Activated T-cell treated with anti-CD3 and anti-CD28 coated beads, Interleukin-2, amount 50 U/mL, for 1 hour (primary cell): ENCODE measurements around the gene SLC6A20.
"Not testable (repeated sequence)": the region's sequence is repeated elsewhere in the genome, so short reads cannot be mapped to it uniquely, and the experiment has no call there.

Source experiments
- DNase-seq: peaks from one replicate; pipeline ENCODE4 v3.0.0-alpha.2; 2020

The SLC6A20 gene

GRCh38 chr3:45754461-45754860 is 41.9 kb downstream of the SLC6A20 start:
- no peak for DNase-seq

GRCh38 chr3:45753095-45753494 is 43.2 kb downstream of the SLC6A20 start:
- no peak for DNase-seq

DNA sequence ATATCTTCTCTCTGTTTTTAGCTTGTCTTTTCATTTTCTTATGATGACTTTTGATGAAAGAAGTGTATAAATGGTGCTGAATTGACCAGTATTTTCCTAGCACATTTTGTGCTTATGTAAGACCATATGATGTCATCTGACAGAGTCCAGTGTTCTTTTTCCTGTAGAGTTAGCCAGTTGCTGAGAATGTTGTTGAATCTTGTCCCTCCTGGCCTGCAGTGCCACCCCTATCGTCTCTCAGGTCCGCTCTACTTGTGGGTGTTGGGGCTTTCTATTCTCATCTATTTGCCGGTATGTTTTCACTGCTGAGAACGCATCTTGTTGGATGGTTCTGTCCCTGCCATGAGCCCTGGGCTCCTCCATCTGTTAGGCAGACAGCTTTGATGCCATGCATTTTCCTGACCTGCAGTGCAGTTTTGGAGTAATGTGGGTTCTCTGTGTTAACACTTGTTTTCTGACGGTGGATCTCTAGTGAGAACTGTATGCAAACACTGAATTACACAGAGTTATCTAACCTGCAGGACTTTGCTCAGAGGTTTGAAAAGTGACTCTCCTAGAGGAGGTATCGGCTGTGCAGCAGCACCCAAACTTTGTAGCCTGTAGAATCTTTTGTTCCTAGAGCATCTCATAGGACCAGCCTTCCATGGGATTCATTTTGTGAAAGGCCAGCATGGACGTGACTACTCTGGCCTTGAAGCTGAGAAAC is 44.6 kb downstream of the SLC6A20 start:
- no peak for DNase-seq

DNA sequence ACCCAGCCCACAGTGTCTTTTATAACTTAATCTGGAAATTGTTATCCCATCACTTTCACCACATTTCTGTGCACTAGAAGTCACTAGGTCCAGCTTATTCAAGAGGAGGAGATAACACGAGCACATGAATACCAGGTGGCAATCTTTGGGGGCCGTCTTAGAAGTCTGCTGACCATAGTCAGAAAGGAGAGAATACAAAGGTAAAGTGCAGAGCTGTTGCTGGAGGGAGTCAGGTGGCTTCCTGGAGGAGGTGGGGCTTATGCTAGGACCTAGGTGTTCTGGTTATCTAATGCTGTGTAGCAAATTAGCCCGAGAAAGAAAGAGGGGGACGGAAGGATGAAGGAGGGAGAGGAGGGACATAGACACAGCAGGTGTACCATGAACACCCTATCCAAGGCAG is 46.5 kb downstream of the SLC6A20 start:
- no peak for DNase-seq

DNA sequence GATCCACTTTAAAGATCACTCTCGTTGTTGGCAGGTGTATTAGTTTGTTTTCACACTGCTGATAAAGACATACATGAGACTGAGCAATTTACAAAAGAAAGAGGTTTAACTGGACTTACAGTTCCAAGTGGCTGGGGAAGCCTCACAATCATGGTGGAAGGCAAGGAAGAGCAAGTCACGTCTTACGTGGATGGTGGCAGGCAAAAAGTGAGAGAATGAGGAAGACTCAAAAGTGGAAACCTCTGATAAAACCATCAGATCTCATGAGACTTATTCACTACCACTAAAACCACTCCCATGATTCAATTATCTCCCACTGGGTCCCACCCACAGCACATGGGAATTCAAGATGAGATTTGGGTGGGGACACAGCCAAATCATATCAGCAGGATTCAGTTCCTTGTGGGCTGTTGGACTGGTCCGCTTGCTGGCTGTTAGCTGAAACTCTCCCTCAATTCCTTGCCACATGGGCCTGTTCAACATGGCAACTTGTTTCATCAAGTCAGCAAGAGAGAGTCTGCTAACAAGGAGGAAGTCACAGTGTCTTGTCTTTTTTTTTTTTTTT is 47.2 kb downstream of the SLC6A20 start:
- not testable (repeated sequence) for DNase-seq

DNA sequence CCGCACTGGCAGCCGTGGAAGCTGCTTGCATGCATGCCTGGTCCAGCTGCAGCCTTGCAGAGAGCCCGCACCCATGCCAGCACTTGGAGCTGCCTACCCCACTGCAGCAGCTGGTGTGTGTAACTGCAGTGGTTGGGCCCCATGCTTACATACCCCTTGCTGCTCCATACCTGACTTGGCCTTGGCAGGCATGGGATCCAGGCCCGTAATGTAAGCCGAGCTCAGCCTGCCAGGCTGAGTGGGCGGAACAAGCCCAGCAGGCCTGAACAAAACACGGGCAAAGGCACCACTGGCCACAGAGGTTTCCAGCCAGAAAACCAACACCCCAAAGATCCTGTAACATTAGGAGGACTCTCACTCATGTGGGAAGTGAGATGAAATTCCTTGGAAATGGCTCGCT is 48.3 kb downstream of the SLC6A20 start:
- DNase-seq: no peak

- DNase-seq: no peak
Measured at GRCh38 chr3:45746777-45747622, 49.3 kb downstream of the SLC6A20 start.

- no peak for DNase-seq
Measured at GRCh38 chr3:45746165-45746776, 50.1 kb downstream of the SLC6A20 start.

DNA sequence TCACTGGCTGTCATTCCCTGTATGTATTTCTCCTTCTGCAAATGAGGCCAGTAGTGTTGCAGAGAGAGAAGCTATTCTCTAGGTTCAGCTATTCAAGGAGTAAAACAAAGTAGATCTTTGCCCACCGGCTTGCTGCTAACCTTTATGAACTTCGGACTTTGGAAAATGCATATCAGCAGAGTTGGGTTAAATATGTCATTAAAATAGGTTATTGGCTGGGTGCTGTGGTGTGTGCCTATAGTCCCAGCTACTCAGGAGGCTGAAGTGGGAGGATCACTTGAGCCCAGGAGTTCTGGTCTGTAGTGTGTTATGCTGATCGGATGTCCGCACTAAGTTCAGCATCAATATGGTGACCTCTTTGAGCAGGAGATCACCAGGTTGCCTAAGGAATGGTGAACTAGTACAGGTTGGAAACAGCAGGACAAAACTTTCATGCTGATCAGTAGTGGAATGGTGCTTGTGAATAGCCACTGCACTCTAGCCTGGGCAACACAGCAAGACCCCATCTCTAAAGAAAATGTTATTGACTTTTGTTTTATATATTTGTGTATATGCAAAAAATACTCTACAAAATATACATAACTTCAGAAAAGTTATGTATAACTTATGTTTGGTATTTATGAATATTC is 53.8 kb downstream of the SLC6A20 start:
- no peak for DNase-seq

DNA sequence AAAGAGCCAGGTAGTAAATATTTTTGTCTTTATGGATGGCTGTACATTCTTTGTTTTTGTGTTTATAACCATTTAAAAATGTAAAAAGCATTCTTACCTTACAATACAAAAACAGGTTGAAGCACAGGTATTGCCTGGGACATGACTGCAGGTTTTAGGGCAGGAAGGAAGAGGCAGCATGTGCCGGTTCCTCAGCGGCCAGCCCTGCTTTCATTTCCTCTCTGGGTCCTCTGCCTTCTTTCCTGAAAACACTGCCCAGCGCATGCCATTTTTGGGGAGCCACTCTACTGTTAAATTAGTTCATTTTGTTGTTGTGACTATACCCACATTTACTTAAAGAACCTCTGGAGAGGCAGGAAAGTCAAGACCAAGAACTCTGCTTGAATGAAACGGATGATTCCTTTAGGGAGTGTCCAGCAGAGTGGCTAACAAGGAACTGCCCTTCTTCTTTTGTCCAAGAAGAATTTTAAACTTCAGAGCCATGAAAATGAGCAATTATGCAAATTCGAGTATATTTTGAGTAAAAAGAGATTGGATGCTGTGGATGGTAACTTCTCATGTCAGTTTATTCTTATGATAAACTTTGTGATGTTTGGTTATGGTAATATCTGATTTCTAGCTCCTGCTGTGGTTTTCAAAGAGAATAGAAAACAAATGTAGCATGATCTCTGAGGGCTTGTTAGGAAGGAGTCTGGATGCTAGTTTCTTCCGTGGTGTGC is 54.4 kb downstream of the SLC6A20 start:
- no peak for DNase-seq

GRCh38 chr3:45741247-45741646 is 55.1 kb downstream of the SLC6A20 start:
- DNase-seq: no peak

GRCh38 chr3:45739991-45740390 is 56.3 kb downstream of the SLC6A20 start:
- no peak for DNase-seq

GRCh38 chr3:45737234-45737633 is 59.1 kb downstream of the SLC6A20 start:
- DNase-seq: no peak

- DNase-seq: no peak
Measured at GRCh38 chr3:45736707-45737106, 59.6 kb downstream of the SLC6A20 start.

- no peak for DNase-seq
Measured at GRCh38 chr3:45730409-45731154, 65.8 kb downstream of the SLC6A20 start.

- no peak for DNase-seq
Measured at GRCh38 chr3:45729614-45730013, 66.7 kb downstream of the SLC6A20 start.

- no peak for DNase-seq
Measured at GRCh38 chr3:45724911-45725310, 71.4 kb downstream of the SLC6A20 start.

- DNase-seq: no peak
Measured at GRCh38 chr3:45719655-45720487, 76.5 kb downstream of the SLC6A20 start.

- no peak for DNase-seq
Measured at GRCh38 chr3:45716790-45717336, 79.5 kb downstream of the SLC6A20 start.

DNA sequence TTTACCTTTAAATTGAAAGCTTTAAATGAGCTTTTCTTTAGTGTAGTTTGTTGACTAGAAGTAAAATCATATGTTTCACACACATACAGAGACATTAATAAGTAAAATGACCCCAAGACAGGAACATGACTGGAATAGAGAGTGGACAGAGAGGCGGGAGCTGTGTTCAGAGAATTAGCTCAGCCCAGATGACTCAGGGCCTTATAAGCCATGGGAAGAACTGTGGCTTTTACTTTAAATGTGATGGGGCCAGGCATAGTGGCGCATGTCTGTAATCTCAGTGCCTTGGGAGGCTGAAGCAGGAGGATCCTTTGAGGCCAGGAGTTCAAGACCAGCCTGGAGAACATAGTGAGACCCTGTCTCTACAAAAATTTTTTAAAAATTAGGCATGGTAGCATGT is 80.4 kb downstream of the SLC6A20 start:
- no peak for DNase-seq
